ENCODE results near the gene GALNTL6. TPM values are rescaled to one million over a fixed set of nuclear protein-coding genes. Genes with fewer than 3 reads are reported as not detected.

The GALNTL6 gene
- total RNA-seq, 4 donors from 2014 or later, result 0.67 to 0.70 TPM; not detected in 2

- DNase-seq, result no peak
- Histone ChIP-seq H3K36me3 (no peaks in the 10 kb centered on the region), H3K4me3 (no peak overlapping the region), H3K27me3 (no peaks in the 10 kb centered on the region), H3K4me1 (no peaks in the 10 kb centered on the region), H3K27ac (no peak overlapping the region), H3K9me3 (no peaks in the 10 kb centered on the region)
- TF ChIP-seq, protein P1, sequence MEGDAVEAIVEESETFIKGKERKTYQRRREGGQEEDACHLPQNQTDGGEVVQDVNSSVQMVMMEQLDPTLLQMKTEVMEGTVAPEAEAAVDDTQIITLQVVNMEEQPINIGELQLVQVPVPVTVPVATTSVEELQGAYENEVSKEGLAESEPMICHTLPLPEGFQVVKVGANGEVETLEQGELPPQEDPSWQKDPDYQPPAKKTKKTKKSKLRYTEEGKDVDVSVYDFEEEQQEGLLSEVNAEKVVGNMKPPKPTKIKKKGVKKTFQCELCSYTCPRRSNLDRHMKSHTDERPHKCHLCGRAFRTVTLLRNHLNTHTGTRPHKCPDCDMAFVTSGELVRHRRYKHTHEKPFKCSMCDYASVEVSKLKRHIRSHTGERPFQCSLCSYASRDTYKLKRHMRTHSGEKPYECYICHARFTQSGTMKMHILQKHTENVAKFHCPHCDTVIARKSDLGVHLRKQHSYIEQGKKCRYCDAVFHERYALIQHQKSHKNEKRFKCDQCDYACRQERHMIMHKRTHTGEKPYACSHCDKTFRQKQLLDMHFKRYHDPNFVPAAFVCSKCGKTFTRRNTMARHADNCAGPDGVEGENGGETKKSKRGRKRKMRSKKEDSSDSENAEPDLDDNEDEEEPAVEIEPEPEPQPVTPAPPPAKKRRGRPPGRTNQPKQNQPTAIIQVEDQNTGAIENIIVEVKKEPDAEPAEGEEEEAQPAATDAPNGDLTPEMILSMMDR (IDR thresholded peaks at IDR 0.05), result peak in 1 of 6 experiments; percentile 35
- TF ChIP-seq POLR2A (IDR thresholded peaks at IDR 0.05), result no peak
Observed at GRCh38 chr4:172656055-172656454, 842.9 kb downstream of the GALNTL6 start.

- Histone ChIP-seq H3K4me1 (no peaks in the 10 kb centered on the region), H3K4me3 (no peak overlapping the region), H3K27ac (no peak overlapping the region), H3K9me3 (no peaks in the 10 kb centered on the region), H3K36me3 (no peaks in the 10 kb centered on the region), H3K27me3 (no peaks in the 10 kb centered on the region)
- TF ChIP-seq, protein P1 (IDR thresholded peaks at IDR 0.05), result no peak
- no peak for TF ChIP-seq POLR2A (IDR thresholded peaks at IDR 0.05)
- no peak for DNase-seq
Observed at GRCh38 chr4:172657081-172657480, 843.9 kb downstream of the GALNTL6 start.

- H3K27me3 ChIP-seq, result no peaks in the 10 kb centered on the region
- H3K36me3 ChIP-seq, result no peaks in the 10 kb centered on the region
- no peak for DNase-seq
- no peaks in the 10 kb centered on the region for H3K9me3 ChIP-seq
- H3K27ac ChIP-seq, result no peak overlapping the region
- H3K4me3 ChIP-seq, result no peak overlapping the region
- TF ChIP-seq, protein P1 (IDR thresholded peaks at IDR 0.05), result no peak
- no peaks in the 10 kb centered on the region for H3K4me1 ChIP-seq
Observed at GRCh38 chr4:172660251-172660650, 847.0 kb downstream of the GALNTL6 start.

DNA sequence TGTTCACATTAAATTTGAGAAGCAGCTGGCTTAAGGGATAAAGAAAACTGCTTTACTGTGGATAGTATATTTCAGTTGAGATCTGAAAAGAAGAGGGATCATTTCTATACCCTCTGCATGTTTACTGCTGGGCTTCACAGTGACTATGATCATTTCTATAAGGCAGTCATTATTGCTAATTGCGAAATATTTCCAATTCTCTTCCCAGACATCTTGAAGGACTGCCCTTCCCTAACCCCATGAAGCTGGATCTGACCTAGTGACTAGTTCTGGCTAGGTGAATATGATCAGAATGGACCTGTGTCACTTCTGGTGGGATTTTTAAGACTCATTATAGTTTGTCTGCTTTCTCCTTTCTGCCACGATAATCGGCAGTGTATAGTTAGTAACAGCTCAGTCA, 848.9 kb downstream of the GALNTL6 start:
- TF ChIP-seq POLR2A (IDR thresholded peaks at IDR 0.05), result no peak
- TF ChIP-seq, protein P1 (IDR thresholded peaks at IDR 0.05), result no peak
- Histone ChIP-seq H3K9me3 (no peaks in the 10 kb centered on the region), H3K27me3 (no peaks in the 10 kb centered on the region), H3K4me3 (no peak overlapping the region), H3K27ac (no peak overlapping the region), H3K4me1 (no peaks in the 10 kb centered on the region), H3K36me3 (no peaks in the 10 kb centered on the region)
- no peak for DNase-seq

DNA sequence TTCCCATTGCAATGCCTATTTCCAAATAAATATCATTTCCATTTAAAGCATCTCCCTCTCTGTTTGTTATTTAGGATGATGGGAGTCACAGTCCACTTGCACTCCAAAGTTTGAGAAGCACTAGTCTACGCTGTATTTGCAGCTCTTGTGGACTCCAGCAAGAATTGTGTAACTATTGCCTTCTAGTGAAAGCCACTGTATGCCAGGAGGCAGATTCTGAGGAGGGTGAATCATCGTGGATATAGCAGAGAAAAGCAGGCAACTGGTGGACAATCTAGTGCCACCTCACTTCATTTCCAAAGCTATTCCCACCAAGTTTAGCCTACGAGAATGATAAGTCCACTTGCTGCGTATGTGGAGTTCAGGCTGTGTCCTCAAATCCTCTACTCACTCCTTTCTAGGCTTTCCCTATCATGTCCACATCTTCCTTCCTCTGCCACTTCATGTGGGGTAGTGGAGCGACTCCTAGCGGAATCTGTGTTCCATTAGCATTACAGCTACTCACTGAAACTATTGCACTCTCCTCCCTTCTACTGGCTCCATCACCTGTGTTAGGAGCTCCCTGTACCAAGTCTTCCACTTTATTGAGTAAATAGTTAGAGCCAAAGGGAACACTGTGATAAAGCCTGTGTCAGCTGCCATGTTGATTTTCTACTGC, 853.6 kb downstream of the GALNTL6 start:
- Histone ChIP-seq H3K4me3 (no peak overlapping the region), H3K27me3 (no peaks in the 10 kb centered on the region), H3K36me3 (no peaks in the 10 kb centered on the region), H3K9me3 (no peaks in the 10 kb centered on the region), H3K4me1 (no peaks in the 10 kb centered on the region), H3K27ac (no peak overlapping the region)
- no peak for DNase-seq
- TF ChIP-seq POLR2A (IDR thresholded peaks at IDR 0.05), result no peak
- TF ChIP-seq, protein P1 (IDR thresholded peaks at IDR 0.05), result no peak

GRCh38 chr4:172674811-172675210, 861.6 kb downstream of the GALNTL6 start:
- no peaks in the 10 kb centered on the region for H3K9me3 ChIP-seq
- no peak overlapping the region for H3K4me3 ChIP-seq
- H3K36me3 ChIP-seq, result no peaks in the 10 kb centered on the region
- H3K4me1 ChIP-seq, result no peaks in the 10 kb centered on the region
- no peak for DNase-seq
- H3K27ac ChIP-seq, result no peak overlapping the region
- no peaks in the 10 kb centered on the region for H3K27me3 ChIP-seq
- TF ChIP-seq POLR2A (IDR thresholded peaks at IDR 0.05), result no peak
- TF ChIP-seq, protein P1 (IDR thresholded peaks at IDR 0.05), result no peak

Measured in Peyer's patch (tissue), 4 donors.